ENCODE data around the gene IFNL1.

GRCh38 chr19:39293394-39293793, 2.8 kb upstream of the IFNL1 start:
- no peak for TF ChIP-seq CTCF (IDR thresholded peaks at IDR 0.05)
- TF ChIP-seq POLR2A (IDR thresholded peaks at IDR 0.05) = no peak

Data from heart left ventricle (tissue), 13 donors.